Parathyroid adenoma (tissue), 2 donors: ENCODE measurements around the gene RCOR3.

Experiments used
- H2AFZ ChIP-seq: fragments of 300-600 bp; sonication (generic); one replicate; pipeline ENCODE4 v1.7.0; 2017; ENCODE audit warnings: antibody characterized with exemption, mild to moderate bottlenecking
- H3K27ac ChIP-seq: fragments of 300-600 bp; sonication (generic); one replicate; pipeline ENCODE4 v1.7.0; 2017
- H3K27me3 ChIP-seq: fragments of 300-600 bp; sonication (generic); one replicate; pipeline ENCODE4 v1.7.0; 2017; ENCODE audit warnings: low read length; ENCODE audit not compliant: control insufficient read depth, insufficient read depth
- H3K36me3 ChIP-seq: fragments of 300-600 bp; sonication (generic); one replicate; pipeline ENCODE4 v1.7.0; 2017; ENCODE audit warnings: low read length; ENCODE audit not compliant: control insufficient read depth, insufficient read depth
- H3K4me1 ChIP-seq: fragments of 300-600 bp; sonication (generic); one replicate; pipeline ENCODE4 v1.7.0; 2017; ENCODE audit warnings: control low read depth
- H3K4me2 ChIP-seq: fragments of 300-600 bp; sonication (generic); one replicate; pipeline ENCODE4 v1.7.0; 2017; ENCODE audit warnings: low read length
- H3K4me3 ChIP-seq: fragments of 300-600 bp; sonication (generic); one replicate; pipeline ENCODE4 v1.7.0; 2017; ENCODE audit warnings: low read depth, low read length
- H3K79me2 ChIP-seq: fragments of 300-600 bp; sonication (generic); one replicate; pipeline ENCODE4 v1.7.0; 2017; ENCODE audit warnings: control low read depth
- H3K9ac ChIP-seq: fragments of 300-600 bp; sonication (generic); one replicate; pipeline ENCODE4 v1.7.0; 2017; ENCODE audit warnings: mild to moderate bottlenecking
- H3K9me3 ChIP-seq: fragments of 300-600 bp; sonication (generic); one replicate; pipeline ENCODE4 v1.7.0; 2017; ENCODE audit warnings: low read length; ENCODE audit not compliant: control insufficient read depth
- CTCF ChIP-seq: fragments of 300-600 bp; sonication (generic); IDR thresholded peaks from one replicate; pipeline ENCODE4 v1.7.0; 2017; ENCODE audit warnings: antibody characterized with exemption, mild to moderate bottlenecking
- donor health status: primary hyperparathyroidism.

RCOR3 gene

GRCh38 chr1:211328084-211328694, 69.0 kb downstream of the RCOR3 start:
- Histone ChIP-seq H3K27ac (no peak overlapping the region), H3K79me2 (no peaks in the 10 kb centered on the region), H3K4me3 (no peak overlapping the region), H3K36me3 (no peaks in the 10 kb centered on the region), H3K4me2 (no peak overlapping the region), H3K9ac (no peak overlapping the region), H3K4me1 (no peaks in the 10 kb centered on the region), H3K27me3 (no peaks in the 10 kb centered on the region), H2AFZ (no peak overlapping the region), H3K9me3 (no peaks in the 10 kb centered on the region)
- no peak for TF ChIP-seq CTCF

- Histone ChIP-seq H3K4me1 (no peaks in the 10 kb centered on the region), H3K9me3 (no peaks in the 10 kb centered on the region), H3K27ac (no peak overlapping the region), H3K9ac (no peak overlapping the region), H3K79me2 (no peaks in the 10 kb centered on the region), H3K27me3 (no peaks in the 10 kb centered on the region), H3K4me3 (no peak overlapping the region), H3K4me2 (no peak overlapping the region), H3K36me3 (no peaks in the 10 kb centered on the region), H2AFZ (no peak overlapping the region)
- no peak for TF ChIP-seq CTCF
These were observed 69.8 kb downstream of the RCOR3 start for GRCh38 chr1:211328866-211329475.

- Histone ChIP-seq H2AFZ (no peak overlapping the region), H3K27me3 (no peaks in the 10 kb centered on the region), H3K4me3 (no peak overlapping the region), H3K79me2 (no peaks in the 10 kb centered on the region), H3K36me3 (no peaks in the 10 kb centered on the region), H3K9me3 (no peaks in the 10 kb centered on the region), H3K4me1 (no peaks in the 10 kb centered on the region), H3K27ac (no peak overlapping the region), H3K4me2 (no peak overlapping the region), H3K9ac (no peak overlapping the region)
- TF ChIP-seq CTCF = no peak
These were observed 70.6 kb downstream of the RCOR3 start for GRCh38 chr1:211329764-211330201.

- no peaks in the 10 kb centered on the region for H3K36me3 ChIP-seq
- H3K4me2 ChIP-seq = no peak overlapping the region
- H3K9me3 ChIP-seq = no peaks in the 10 kb centered on the region
- H3K79me2 ChIP-seq = no peaks in the 10 kb centered on the region
- no peaks in the 10 kb centered on the region for H3K27me3 ChIP-seq
- TF ChIP-seq CTCF = no peak
- H3K4me1 ChIP-seq = no peaks in the 10 kb centered on the region
- no peak overlapping the region for H2AFZ ChIP-seq
- no peak overlapping the region for H3K27ac ChIP-seq
- H3K9ac ChIP-seq = no peak overlapping the region
- H3K4me3 ChIP-seq = no peak overlapping the region
These were observed 71.2 kb downstream of the RCOR3 start for GRCh38 chr1:211330282-211330936.
